NCI-H2171 (cell line): ENCODE data around the gene WDFY3.
"Not testable (repeated sequence)": the region's sequence is repeated elsewhere in the genome, so short reads cannot be mapped to it uniquely, and the experiment has no call there.

Source experiments
- DNase-seq: peaks from one replicate; lab custom pipeline; 2025; lab: John Stamatoyannopoulos, UW

Gene WDFY3

GRCh38 chr4:84672177-84672576 is 294.3 kb downstream of the WDFY3 start:
- no peak for DNase-seq

GRCh38 chr4:84669201-84669600 is 297.3 kb downstream of the WDFY3 start:
- no peak for DNase-seq

- DNase-seq, result no peak
These were observed 300.1 kb downstream of the WDFY3 start for GRCh38 chr4:84666439-84666838.

GRCh38 chr4:84664767-84665166 is 301.7 kb downstream of the WDFY3 start:
- not testable (repeated sequence) for DNase-seq

- DNase-seq, result no peak
These were observed 305.1 kb downstream of the WDFY3 start for GRCh38 chr4:84661191-84661939.

GRCh38 chr4:84660606-84661005 is 305.9 kb downstream of the WDFY3 start:
- no peak for DNase-seq

GRCh38 chr4:84652478-84652877 is 314.0 kb downstream of the WDFY3 start:
- no peak for DNase-seq

- no peak for DNase-seq
These were observed 315.0 kb downstream of the WDFY3 start for GRCh38 chr4:84651499-84651898.

GRCh38 chr4:84648863-84649647 is 317.4 kb downstream of the WDFY3 start:
- no peak for DNase-seq

- DNase-seq, result no peak
These were observed 318.3 kb downstream of the WDFY3 start for GRCh38 chr4:84648178-84648577.

- DNase-seq, result no peak
These were observed 319.1 kb downstream of the WDFY3 start for GRCh38 chr4:84647312-84647884.

- DNase-seq, result peak; percentile 3
These were observed 322.4 kb downstream of the WDFY3 start for GRCh38 chr4:84644087-84644486.

GRCh38 chr4:84639145-84639544 is 327.3 kb downstream of the WDFY3 start:
- DNase-seq, result no peak

- DNase-seq, result no peak
These were observed 328.4 kb downstream of the WDFY3 start for GRCh38 chr4:84638092-84638491.

GRCh38 chr4:84634961-84635360 is 331.5 kb downstream of the WDFY3 start:
- no peak for DNase-seq

GRCh38 chr4:84632092-84632491 is 334.4 kb downstream of the WDFY3 start:
- no peak for DNase-seq

- DNase-seq, result no peak
These were observed 334.9 kb downstream of the WDFY3 start for GRCh38 chr4:84631573-84631972.

GRCh38 chr4:84626673-84627072 is 339.8 kb downstream of the WDFY3 start:
- no peak for DNase-seq

GRCh38 chr4:84623661-84624060 is 342.8 kb downstream of the WDFY3 start:
- DNase-seq, result no peak

GRCh38 chr4:84622959-84623358 is 343.5 kb downstream of the WDFY3 start:
- DNase-seq, result no peak
